HepG2 (cell line): ENCODE results near the gene EXOSC9. TPM values are rescaled to one million over a fixed set of nuclear protein-coding genes. Genes with fewer than 3 reads are reported as not detected.

Experiments used
- ATAC-seq: fragments of 200-7000 bp; cut with Tn5 transposase; 3 replicates; pipeline ENCODE4 v1.9.1; 2020; ENCODE audit warnings: mild to moderate bottlenecking, moderate library complexity
- BruUV-seq: library from RNA; stranded (reverse); fragments of 400-500 nt; replicated peaks from 2 replicates; lab custom pipeline; 2021; lab: Mats Ljungman, UMichigan
- CTCF ChIA-PET: fragments of 300-600 bp; formaldehyde crosslinking; extraction: SDS; loops from one replicate; lab custom pipeline; 2021; ENCODE audit warnings: low total read pairs, inconsistent platforms, low intra/inter-chr PET ratio; lab: Yijun Ruan, JAX
- POLR2A ChIA-PET: fragments of 350-600 bp; sonication (Branson Sonifier 250); formaldehyde crosslinking; loops from one replicate; lab custom pipeline; 2020; ENCODE audit warnings: antibody characterized with exemption, inconsistent platforms; lab: Yijun Ruan, JAX
- DNase-seq: peaks from one replicate; pipeline ENCODE4 v3.0.0-alpha.2; 2015; ENCODE audit warnings: low spot score
- FAIRE-seq: peaks from 3 replicates; lab custom pipeline; 2011; peaks lifted over from hg19 to GRCh38; lab: Jason Lieb, UNC
- H2AFZ ChIP-seq: one replicate; pipeline ENCODE4 v1.6.1; 2011; ENCODE audit warnings: low read length, inconsistent platforms
- H3K27ac ChIP-seq: fragments of 300-600 bp; 3 replicates; pipeline ENCODE4 v1.8.0; 2011; ENCODE audit warnings: mixed run types, mild to moderate bottlenecking, mixed read lengths, low read length, inconsistent platforms; ENCODE audit not compliant: insufficient read depth; ENCODE audit errors: extremely low read length
- H3K27me3 ChIP-seq, 2 experiments: fragments of 200-600 bp in 1 of 2; 2 replicates in 1 of 2; 3 replicates in 1 of 2; pipeline versions ENCODE4 v1.6.0 to v1.8.0; 2011; ENCODE audit warnings: low read length in 2 of 2, mild to moderate bottlenecking in 2 of 2, moderate library complexity in 2 of 2, inconsistent platforms in 1 of 2; ENCODE audit not compliant: insufficient read depth in 2 of 2, control insufficient read depth in 1 of 2
- H3K36me3 ChIP-seq, 2 experiments: fragments of 200-600 bp in 1 of 2; replicated peaks in 1 of 2; 2 replicates in 1 of 2; 3 replicates in 1 of 2; pipeline versions ENCODE4 v1.5.1 to v1.8.0; 2011; ENCODE audit warnings: low read length in 2 of 2, inconsistent platforms in 1 of 2; ENCODE audit not compliant: insufficient read depth in 2 of 2, control insufficient read depth in 1 of 2
- H3K4me1 ChIP-seq: 2 replicates; pipeline ENCODE4 v1.5.1; 2012; ENCODE audit warnings: low read length, inconsistent platforms; ENCODE audit not compliant: insufficient read depth
- H3K4me2 ChIP-seq: 2 replicates; pipeline ENCODE4 v1.6.0; 2011; ENCODE audit warnings: low read depth, low read length, inconsistent platforms
- H3K4me3 ChIP-seq, 3 experiments: fragments of 200-600 bp in 1 of 3; sonication (generic), shearing (Covaris generic) in 1 of 3; replicated peaks in 1 of 3; 2 replicates each; pipeline ENCODE4 v1.5.1; 2011 to 2016; ENCODE audit warnings: low read length in 3 of 3, inconsistent platforms in 2 of 3, low read depth in 2 of 3, mild to moderate bottlenecking in 2 of 3, control low read depth in 1 of 3, mixed read lengths in 1 of 3; ENCODE audit not compliant: insufficient read depth in 1 of 3
- H3K79me2 ChIP-seq: one replicate; pipeline ENCODE4 v1.6.1; 2011; ENCODE audit warnings: low read length, inconsistent platforms; ENCODE audit not compliant: insufficient read depth
- H3K9ac ChIP-seq: 2 replicates; pipeline ENCODE4 v1.6.0; 2011; ENCODE audit warnings: mild to moderate bottlenecking, low read depth, low read length, inconsistent platforms; ENCODE audit not compliant: insufficient read depth
- H3K9me3 ChIP-seq: 2 replicates; pipeline ENCODE4 v1.5.1; 2012; ENCODE audit warnings: mild to moderate bottlenecking, low read length
- H4K20me1 ChIP-seq: 2 replicates; pipeline ENCODE4 v1.6.0; 2011; ENCODE audit warnings: inconsistent platforms, mild to moderate bottlenecking, low read length, moderate library complexity; ENCODE audit not compliant: insufficient read depth
- EHMT2 ChIP-seq: fragments of 200-600 bp; sonication (generic); IDR thresholded peaks from 2 replicates; pipeline ENCODE4 v1.7.0; 2017; ENCODE audit warnings: antibody characterized with exemption, low read depth, low read length, borderline replicate concordance
- ELF3 ChIP-seq: IDR thresholded peaks from 2 replicates; pipeline ENCODE4 v1.6.1; 2016; ENCODE audit warnings: missing genetic modification reagents, missing compliant biosample characterization
- ESRRA ChIP-seq: sonication (generic); formaldehyde crosslinking; IDR thresholded peaks from 2 replicates; pipeline ENCODE4 v1.5.1; 2020; ENCODE audit warnings: mild to moderate bottlenecking, low read depth, missing genetic modification reagents
- FOSL1 ChIP-seq: sonication (generic); formaldehyde crosslinking; IDR thresholded peaks from 2 replicates; pipeline ENCODE4 v1.9.0; 2021; ENCODE audit warnings: missing genetic modification reagents, borderline replicate concordance
- HDAC6 ChIP-seq: fragments of 200-600 bp; sonication (generic); IDR thresholded peaks from 2 replicates; pipeline ENCODE4 v1.7.0; 2017; ENCODE audit warnings: mild to moderate bottlenecking, antibody characterized with exemption, low read length, low read depth
- MED8 ChIP-seq: sonication (generic); formaldehyde crosslinking; IDR thresholded peaks from 2 replicates; pipeline ENCODE4 v1.8.1; 2023; ENCODE audit warnings: mild to moderate bottlenecking, missing genetic modification reagents; ENCODE audit not compliant: insufficient replicate concordance
- NFE2L2 ChIP-seq: fragments of 150-350 bp; IDR thresholded peaks from 2 replicates; pipeline ENCODE4 v1.6.1; 2014; ENCODE audit warnings: low read length
- NFIC ChIP-seq: IDR thresholded peaks from 2 replicates; pipeline ENCODE4 v1.6.1; 2012; ENCODE audit warnings: mild to moderate bottlenecking, low read length, inconsistent platforms
- XRCC5 ChIP-seq: fragments of 200-400 bp; formaldehyde crosslinking; optimal IDR thresholded peaks from 2 replicates; pipeline ENCODE3; 2017; ENCODE audit warnings: mild to moderate bottlenecking, low read length
- ZMYM3 ChIP-seq: sonication (generic); formaldehyde crosslinking; IDR thresholded peaks from 2 replicates; pipeline ENCODE4 v1.5.1; 2020; ENCODE audit warnings: mild to moderate bottlenecking, missing genetic modification reagents
- WGBS: methylation state at CpG from one replicate; pipeline ENCODE4 v1.1.6; 2017; ENCODE audit warnings: low lambda C conversion rate; 5-methylcytosine and 5-hydroxymethylcytosine counted together
- in situ Hi-C: cut with HindIII; loops from 2 replicates; pipeline ENCODE4 v1.10.0; 2017; ENCODE audit warnings: low pct_unique_long_range_greater_than_20kb; ENCODE audit not compliant: extremely low pct_ligation_motif_present
- intact Hi-C: fragments of 100-400 bp; cut with micrococcal nuclease; formaldehyde crosslinking; loops from one replicate; pipeline ENCODE4 v1.10.0; 2022; ENCODE audit not compliant: unreplicated experiment
- polyA plus RNA-seq, 8 experiments: library from polyadenylated mRNA; depleted of rRNA in 3 of 8; stranded (reverse) in 7 of 8; unstranded in 1 of 8; fragments of >200 nt; fragmentation: Illumina TruSeq in 4 of 8; extraction: Trizol in 4 of 8; gene quantifications; 2 replicates each; pipeline versions ENCODE4 v1.2.1 to v1.2.3, GENCODE V29; 2011 to 2016; ENCODE audit warnings: low read depth in 4 of 8, missing spikeins in 1 of 8, mixed read lengths in 1 of 8; ENCODE audit not compliant: insufficient read depth in 1 of 8
- total RNA-seq, 5 experiments: library from RNA; depleted of rRNA; stranded (reverse); fragments of >200 nt; fragmentation: Illumina TruSeq; extraction: Trizol; gene quantifications; 2 replicates each; pipeline ENCODE4 v1.2.3, GENCODE V29; 2016; ENCODE audit warnings: low read depth in 1 of 5
- TF ChIP-seq, protein P1 (sequence below): sonication (generic); formaldehyde crosslinking; IDR thresholded peaks from 2 replicates; pipeline ENCODE4 v1.4.0; 2020; ENCODE audit warnings: missing genetic modification reagents
- TF ChIP-seq, protein P2 (sequence below): IDR thresholded peaks from 2 replicates; pipeline ENCODE4 v1.6.1; 2016
- TF ChIP-seq, protein P3 (sequence below): sonication (generic); formaldehyde crosslinking; IDR thresholded peaks from 2 replicates; pipeline ENCODE4 v1.8.1; 2023; ENCODE audit warnings: mild to moderate bottlenecking, missing genetic modification reagents
- TF ChIP-seq, protein P4 (sequence below): sonication (generic); formaldehyde crosslinking; IDR thresholded peaks from 2 replicates; pipeline ENCODE4 v1.4.0; 2020; ENCODE audit warnings: missing genetic modification reagents

EXOSC9 gene
- total and polyA plus RNA-seq, 2 of the 13 experiments (the other 11 are each of a cell fraction or from before 2014, with no cell fraction given), result 26.0 to 48.0 TPM

DNA sequence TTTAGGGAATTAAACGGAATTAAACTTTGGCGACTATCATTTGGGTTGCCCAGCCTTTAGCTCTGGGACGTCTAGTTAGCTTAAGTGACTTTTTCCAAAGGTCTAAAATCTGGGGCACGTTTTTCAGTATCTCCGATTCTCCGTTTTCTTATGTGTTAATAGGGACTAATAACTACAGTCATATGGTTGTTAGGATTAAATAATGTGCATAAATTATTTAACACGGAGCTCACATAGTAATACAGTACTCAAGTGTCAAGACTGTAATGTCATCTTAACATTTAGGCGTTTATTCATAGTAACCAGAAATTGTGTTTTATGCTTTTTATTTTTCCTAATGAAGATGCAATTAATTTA lies 23.0 kb downstream of the EXOSC9 start:
- ChIA-PET POLR2A (interaction anchor here (0.8 to 2.0 kb wide), 3 partner anchors 23 to 128 kb away, joined by 4 to 14 read pairs (median 5); partner anchors contain the start of genes ANXA5, BBS7 and EXOSC9), CTCF (no interaction called here)
- TF ChIP-seq, protein P1, sequence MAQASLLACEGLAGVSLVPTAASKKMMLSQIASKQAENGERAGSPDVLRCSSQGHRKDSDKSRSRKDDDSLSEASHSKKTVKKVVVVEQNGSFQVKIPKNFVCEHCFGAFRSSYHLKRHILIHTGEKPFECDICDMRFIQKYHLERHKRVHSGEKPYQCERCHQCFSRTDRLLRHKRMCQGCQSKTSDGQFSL, result no peak
- TF ChIP-seq ESRRA (0 out of 2 replicates have a peak, but pooled peaks have one; percentile 5), ELF3 (CRISPR knock-in tag) (0 out of 2 replicates have a peak, but pooled peaks have one; percentile 1), NFIC (0 out of 2 replicates have a peak, but pooled peaks have one; percentile 19), XRCC5 (no peak)
- TF ChIP-seq, protein P2, sequence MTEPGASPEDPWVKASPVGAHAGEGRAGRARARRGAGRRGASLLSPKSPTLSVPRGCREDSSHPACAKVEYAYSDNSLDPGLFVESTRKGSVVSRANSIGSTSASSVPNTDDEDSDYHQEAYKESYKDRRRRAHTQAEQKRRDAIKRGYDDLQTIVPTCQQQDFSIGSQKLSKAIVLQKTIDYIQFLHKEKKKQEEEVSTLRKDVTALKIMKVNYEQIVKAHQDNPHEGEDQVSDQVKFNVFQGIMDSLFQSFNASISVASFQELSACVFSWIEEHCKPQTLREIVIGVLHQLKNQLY (CRISPR knock-in tag), result 0 out of 2 replicates have a peak, but pooled peaks have one; percentile 1
- 9% methylated on average over 8 of the region's 8 CpGs for WGBS
- no peak for DNase-seq
- Histone ChIP-seq H3K4me3 (peak overlapping the region; percentile 79 to 99 (median 90)), H3K79me2 (peaks cover 31% of the 10 kb centered on the region), H3K4me1 (peaks cover 27% of the 10 kb centered on the region), H4K20me1 (no peaks in the 10 kb centered on the region), H3K36me3 (peaks cover 2 to 17% of the 10 kb centered on the region in 2 experiments; a peak in 4 of 5 replicates), H3K27me3 (no peaks in the 10 kb centered on the region; a peak in 1 of 5 replicates), H3K4me2 (peak overlapping the region; percentile 78), H3K9me3 (no peaks in the 10 kb centered on the region), H3K27ac (peak overlapping the region; percentile 87), H3K9ac (peak overlapping the region; percentile 80), H2AFZ (peak overlapping the region; percentile 78)
- no peak for FAIRE-seq
- no peak for ATAC-seq
- TSS peak; percentile 94 for BruUV-seq
- intact Hi-C loops (loop anchor here (2.0 to 5.0 kb wide), 4 partner anchors 47 to 1098 kb away; partner anchors contain the start of genes BBS7, BLTP1 and NUDT6), in situ Hi-C loops (no loop called here)

- FAIRE-seq (no peak), ATAC-seq (no peak), DNase-seq (no peak)
- no peaks in the 10 kb centered on the region; a peak in 2 of 5 replicates for H3K27me3 ChIP-seq
- H3K27ac ChIP-seq, result no peak overlapping the region
- in situ Hi-C loops (no loop called here), intact Hi-C loops (loop anchor here (2.0 to 5.0 kb wide), 4 partner anchors 46 to 1097 kb away; partner anchors contain the start of genes BBS7, BLTP1 and NUDT6)
- H3K36me3 ChIP-seq, result peaks cover 2 to 11% of the 10 kb centered on the region in 2 experiments; a peak in 4 of 5 replicates
- H3K4me1 ChIP-seq, result peaks cover 25% of the 10 kb centered on the region
- no peak overlapping the region for H3K9ac ChIP-seq
- CTCF ChIA-PET, result no interaction called here
- H3K9me3 ChIP-seq, result no peaks in the 10 kb centered on the region
- no TSS peak for BruUV-seq
- WGBS, result 91% methylated on average over 2 of the region's 2 CpGs
- peaks cover 31% of the 10 kb centered on the region for H3K79me2 ChIP-seq
- H4K20me1 ChIP-seq, result no peaks in the 10 kb centered on the region
- no peak overlapping the region for H3K4me3 ChIP-seq
- POLR2A ChIA-PET, result interaction anchor here (1.5 to 2.0 kb wide), 2 partner anchors 24 to 45 kb away, joined by 5 to 14 read pairs; partner anchors contain the start of genes BBS7 and EXOSC9
- H2AFZ ChIP-seq, result no peak overlapping the region
- no peak overlapping the region for H3K4me2 ChIP-seq
- TF ChIP-seq EHMT2, result no peak
- no peak for TF ChIP-seq ZMYM3
- no peak for TF ChIP-seq FOSL1
- TF ChIP-seq NFE2L2, result no peak
- no peak for TF ChIP-seq MED8
- TF ChIP-seq, protein P3, sequence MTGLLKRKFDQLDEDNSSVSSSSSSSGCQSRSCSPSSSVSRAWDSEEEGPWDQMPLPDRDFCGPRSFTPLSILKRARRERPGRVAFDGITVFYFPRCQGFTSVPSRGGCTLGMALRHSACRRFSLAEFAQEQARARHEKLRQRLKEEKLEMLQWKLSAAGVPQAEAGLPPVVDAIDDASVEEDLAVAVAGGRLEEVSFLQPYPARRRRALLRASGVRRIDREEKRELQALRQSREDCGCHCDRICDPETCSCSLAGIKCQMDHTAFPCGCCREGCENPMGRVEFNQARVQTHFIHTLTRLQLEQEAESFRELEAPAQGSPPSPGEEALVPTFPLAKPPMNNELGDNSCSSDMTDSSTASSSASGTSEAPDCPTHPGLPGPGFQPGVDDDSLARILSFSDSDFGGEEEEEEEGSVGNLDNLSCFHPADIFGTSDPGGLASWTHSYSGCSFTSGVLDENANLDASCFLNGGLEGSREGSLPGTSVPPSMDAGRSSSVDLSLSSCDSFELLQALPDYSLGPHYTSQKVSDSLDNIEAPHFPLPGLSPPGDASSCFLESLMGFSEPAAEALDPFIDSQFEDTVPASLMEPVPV (CRISPR knock-in tag), result no peak
- TF ChIP-seq, protein P4, sequence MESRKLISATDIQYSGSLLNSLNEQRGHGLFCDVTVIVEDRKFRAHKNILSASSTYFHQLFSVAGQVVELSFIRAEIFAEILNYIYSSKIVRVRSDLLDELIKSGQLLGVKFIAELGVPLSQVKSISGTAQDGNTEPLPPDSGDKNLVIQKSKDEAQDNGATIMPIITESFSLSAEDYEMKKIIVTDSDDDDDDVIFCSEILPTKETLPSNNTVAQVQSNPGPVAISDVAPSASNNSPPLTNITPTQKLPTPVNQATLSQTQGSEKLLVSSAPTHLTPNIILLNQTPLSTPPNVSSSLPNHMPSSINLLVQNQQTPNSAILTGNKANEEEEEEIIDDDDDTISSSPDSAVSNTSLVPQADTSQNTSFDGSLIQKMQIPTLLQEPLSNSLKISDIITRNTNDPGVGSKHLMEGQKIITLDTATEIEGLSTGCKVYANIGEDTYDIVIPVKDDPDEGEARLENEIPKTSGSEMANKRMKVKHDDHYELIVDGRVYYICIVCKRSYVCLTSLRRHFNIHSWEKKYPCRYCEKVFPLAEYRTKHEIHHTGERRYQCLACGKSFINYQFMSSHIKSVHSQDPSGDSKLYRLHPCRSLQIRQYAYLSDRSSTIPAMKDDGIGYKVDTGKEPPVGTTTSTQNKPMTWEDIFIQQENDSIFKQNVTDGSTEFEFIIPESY (CRISPR knock-in tag), result no peak
- TF ChIP-seq HDAC6, result no peak
Observed at GRCh38 chr4:121824950-121825349, 23.8 kb downstream of the EXOSC9 start.
